ENCODE results near the gene ERVW-1.

Gene ERVW-1

GRCh38 chr7:92432299-92432946 lies 45.3 kb downstream of the ERVW-1 start:
- no peaks in the 10 kb centered on the region for H3K9me3 ChIP-seq (ENCODE audit: control insufficient read depth, low read length)
- peak overlapping the region; percentile 9 for H3K27ac ChIP-seq
- peak overlapping the region; percentile 33 for H2AFZ ChIP-seq
- no peak for TF ChIP-seq CTCF (IDR thresholded peaks at IDR 0.05)
- H3K4me3 ChIP-seq (ENCODE audit: low read depth, low read length), result no peak overlapping the region
- no peak overlapping the region for H3K4me2 ChIP-seq (ENCODE audit: low read length)
- no peaks in the 10 kb centered on the region for H3K79me2 ChIP-seq
- H3K9ac ChIP-seq, result no peak overlapping the region
- H3K27me3 ChIP-seq (ENCODE audit: control insufficient read depth, insufficient read depth, low read length), result no peaks in the 10 kb centered on the region
- H3K4me1 ChIP-seq, result peaks cover 8% of the 10 kb centered on the region
- no peaks in the 10 kb centered on the region for H3K36me3 ChIP-seq (ENCODE audit: control insufficient read depth, insufficient read depth, low read length)

- no peaks in the 10 kb centered on the region for H3K27me3 ChIP-seq (ENCODE audit: control insufficient read depth, insufficient read depth, low read length)
- H3K9ac ChIP-seq, result no peak overlapping the region
- no peak overlapping the region for H3K4me2 ChIP-seq (ENCODE audit: low read length)
- no peak overlapping the region for H2AFZ ChIP-seq
- no peaks in the 10 kb centered on the region for H3K79me2 ChIP-seq
- H3K36me3 ChIP-seq (ENCODE audit: control insufficient read depth, insufficient read depth, low read length), result no peaks in the 10 kb centered on the region
- no peak overlapping the region for H3K27ac ChIP-seq
- peaks cover 5% of the 10 kb centered on the region for H3K4me1 ChIP-seq
- H3K4me3 ChIP-seq (ENCODE audit: low read depth, low read length), result no peak overlapping the region
- H3K9me3 ChIP-seq (ENCODE audit: control insufficient read depth, low read length), result no peaks in the 10 kb centered on the region
- TF ChIP-seq CTCF (IDR thresholded peaks at IDR 0.05), result no peak
Measured at GRCh38 chr7:92427193-92427592, 50.6 kb downstream of the ERVW-1 start.

GRCh38 chr7:92425311-92425947 lies 52.3 kb downstream of the ERVW-1 start:
- H3K36me3 ChIP-seq (ENCODE audit: control insufficient read depth, insufficient read depth, low read length), result no peaks in the 10 kb centered on the region
- H3K27ac ChIP-seq, result no peak overlapping the region
- no peaks in the 10 kb centered on the region for H3K27me3 ChIP-seq (ENCODE audit: control insufficient read depth, insufficient read depth, low read length)
- H3K9me3 ChIP-seq (ENCODE audit: control insufficient read depth, low read length), result no peaks in the 10 kb centered on the region
- no peak overlapping the region for H3K4me3 ChIP-seq (ENCODE audit: low read depth, low read length)
- no peaks in the 10 kb centered on the region for H3K79me2 ChIP-seq
- H3K4me2 ChIP-seq (ENCODE audit: low read length), result no peak overlapping the region
- no peak overlapping the region for H3K9ac ChIP-seq
- peaks cover 3% of the 10 kb centered on the region for H3K4me1 ChIP-seq
- H2AFZ ChIP-seq, result peak overlapping the region; percentile 36
- TF ChIP-seq CTCF (IDR thresholded peaks at IDR 0.05), result no peak

GRCh38 chr7:92423710-92424131 lies 54.0 kb downstream of the ERVW-1 start:
- Histone ChIP-seq H3K79me2 (no peaks in the 10 kb centered on the region), H3K27ac (no peak overlapping the region), H3K36me3 (ENCODE audit: control insufficient read depth, insufficient read depth, low read length) (no peaks in the 10 kb centered on the region), H3K4me2 (ENCODE audit: low read length) (no peak overlapping the region), H3K9me3 (ENCODE audit: control insufficient read depth, low read length) (no peaks in the 10 kb centered on the region), H3K9ac (no peak overlapping the region), H3K27me3 (ENCODE audit: control insufficient read depth, insufficient read depth, low read length) (no peaks in the 10 kb centered on the region), H2AFZ (peak overlapping the region; percentile 71), H3K4me1 (peaks cover 3% of the 10 kb centered on the region), H3K4me3 (ENCODE audit: low read depth, low read length) (no peak overlapping the region)
- no peak for TF ChIP-seq CTCF (IDR thresholded peaks at IDR 0.05)

- Histone ChIP-seq H3K27ac (no peak overlapping the region), H3K36me3 (ENCODE audit: control insufficient read depth, insufficient read depth, low read length) (no peaks in the 10 kb centered on the region), H2AFZ (no peak overlapping the region), H3K27me3 (ENCODE audit: control insufficient read depth, insufficient read depth, low read length) (no peaks in the 10 kb centered on the region), H3K9me3 (ENCODE audit: control insufficient read depth, low read length) (no peaks in the 10 kb centered on the region), H3K4me3 (ENCODE audit: low read depth, low read length) (no peak overlapping the region), H3K4me1 (peaks cover 3% of the 10 kb centered on the region), H3K9ac (no peak overlapping the region), H3K4me2 (ENCODE audit: low read length) (no peak overlapping the region), H3K79me2 (no peaks in the 10 kb centered on the region)
- TF ChIP-seq CTCF (IDR thresholded peaks at IDR 0.05), result no peak
Measured at GRCh38 chr7:92422926-92423325, 54.8 kb downstream of the ERVW-1 start.

Measured in parathyroid adenoma (tissue), 2 donors.